ENCODE data around the gene MRPL14.

MRPL14 gene

GRCh38 chr6:44117397-44118128 lies 9.7 kb downstream of the MRPL14 start:
- Histone ChIP-seq H2BK5ac (ENCODE audit: low read depth, low read length, poor library complexity, severe bottlenecking) (peak overlapping the region; percentile 94), H3K4me1 (ENCODE audit: control insufficient read depth, insufficient read depth, low read depth, low read length) (peaks cover 39% of the 10 kb centered on the region), H3K4ac (ENCODE audit: low read depth in 1 of 2, low read length in 2 of 2) (peak overlapping the region in 1 of 2 experiments; percentile 35), H2AK5ac (ENCODE audit: low read length, severe bottlenecking) (peak overlapping the region; percentile 98), H2BK120ac (ENCODE audit: low read depth, low read length) (no peak overlapping the region), H2AFZ (ENCODE audit: low read depth, low read length) (no peak overlapping the region), H4K91ac (ENCODE audit: low read length) (no peak overlapping the region), H3K9ac (ENCODE audit: low read length) (peak overlapping the region; percentile 83), H3K27ac (ENCODE audit: low read length, poor library complexity, severe bottlenecking) (peak overlapping the region; percentile 96), H3K4me3 (ENCODE audit: insufficient read depth in 1 of 2, low read depth in 1 of 2, low read length in 2 of 2) (peak overlapping the region in 1 of 2 experiments; percentile 53), H3K36me3 (ENCODE audit: control insufficient read depth in 1 of 2, insufficient read depth in 2 of 2, low read depth in 1 of 2, low read length in 2 of 2) (peaks cover 9 to 23% of the 10 kb centered on the region in 2 experiments), H3K9me3 (ENCODE audit: control insufficient read depth, low read length) (no peaks in the 10 kb centered on the region), H4K8ac (ENCODE audit: low read length) (peak overlapping the region; percentile 5), H3K4me2 (ENCODE audit: low read length, poor library complexity, severe bottlenecking) (no peak overlapping the region), H3K27me3 (ENCODE audit: control insufficient read depth in 1 of 2, insufficient read depth in 1 of 2, low read length in 2 of 2) (no peaks in the 10 kb centered on the region), H3K18ac (ENCODE audit: low read depth in 1 of 2, low read length in 2 of 2) (no peak overlapping the region), H3K79me1 (replicated peaks; ENCODE audit: low read length, poor library complexity, severe bottlenecking) (peaks cover 10% of the 10 kb centered on the region), H3K23ac (ENCODE audit: low read length in 2 of 2) (no peak overlapping the region), H2BK15ac (ENCODE audit: low read depth, poor library complexity, severe bottlenecking) (no peak overlapping the region), H3K14ac (ENCODE audit: low read length in 2 of 2) (peak overlapping the region in 1 of 2 experiments; percentile 21), H2BK12ac (ENCODE audit: low read length in 2 of 2) (no peak overlapping the region)
- no peak for DNase-seq
- WGBS = 93% methylated on average over 3 of the region's 6 CpGs

GRCh38 chr6:44116641-44117382 lies 10.4 kb downstream of the MRPL14 start:
- no peak overlapping the region for H3K23ac ChIP-seq (ENCODE audit: low read length in 2 of 2)
- peak overlapping the region in 1 of 2 experiments; percentile 21 for H3K14ac ChIP-seq (ENCODE audit: low read length in 2 of 2)

GRCh38 chr6:44115866-44116265 lies 11.4 kb downstream of the MRPL14 start:
- Histone ChIP-seq H3K18ac (ENCODE audit: low read depth in 1 of 2, low read length in 2 of 2) (no peak overlapping the region), H4K91ac (ENCODE audit: low read length) (no peak overlapping the region), H3K27ac (ENCODE audit: low read length, poor library complexity, severe bottlenecking) (peak overlapping the region; percentile 96), H2BK5ac (ENCODE audit: low read depth, low read length, poor library complexity, severe bottlenecking) (peak overlapping the region; percentile 100), H2BK120ac (ENCODE audit: low read depth, low read length) (no peak overlapping the region), H3K4me3 (ENCODE audit: insufficient read depth in 1 of 2, low read depth in 1 of 2, low read length in 2 of 2) (peak overlapping the region in 1 of 2 experiments; percentile 41), H3K36me3 (ENCODE audit: control insufficient read depth in 1 of 2, insufficient read depth in 2 of 2, low read depth in 1 of 2, low read length in 2 of 2) (peaks cover 21 to 40% of the 10 kb centered on the region in 2 experiments), H3K4ac (ENCODE audit: low read depth in 1 of 2, low read length in 2 of 2) (peak overlapping the region in 1 of 2 experiments; percentile 47), H3K4me1 (ENCODE audit: control insufficient read depth, insufficient read depth, low read depth, low read length) (peaks cover 32% of the 10 kb centered on the region), H4K8ac (ENCODE audit: low read length) (no peak overlapping the region), H3K9me3 (ENCODE audit: control insufficient read depth, low read length) (no peaks in the 10 kb centered on the region), H2AFZ (ENCODE audit: low read depth, low read length) (no peak overlapping the region), H2BK15ac (ENCODE audit: low read depth, poor library complexity, severe bottlenecking) (no peak overlapping the region), H3K4me2 (ENCODE audit: low read length, poor library complexity, severe bottlenecking) (no peak overlapping the region), H3K23ac (ENCODE audit: low read length in 2 of 2) (no peak overlapping the region), H3K14ac (ENCODE audit: low read length in 2 of 2) (peak overlapping the region in 1 of 2 experiments; percentile 61), H2BK12ac (ENCODE audit: low read length in 2 of 2) (peak overlapping the region in 1 of 2 experiments; percentile 75), H3K27me3 (ENCODE audit: control insufficient read depth in 1 of 2, insufficient read depth in 1 of 2, low read length in 2 of 2) (no peaks in the 10 kb centered on the region), H3K9ac (ENCODE audit: low read length) (peak overlapping the region; percentile 83), H2AK5ac (ENCODE audit: low read length, severe bottlenecking) (peak overlapping the region; percentile 87), H3K79me1 (replicated peaks; ENCODE audit: low read length, poor library complexity, severe bottlenecking) (peaks cover 20% of the 10 kb centered on the region)
- DNase-seq = no peak
- WGBS = 36% methylated on average over 3 of the region's 5 CpGs

More at GRCh38 chr6:44116641-44117382, 10.4 kb downstream of the MRPL14 start:
- Histone ChIP-seq H2BK5ac (ENCODE audit: low read depth, low read length, poor library complexity, severe bottlenecking) (peak overlapping the region; percentile 100), H2BK15ac (ENCODE audit: low read depth, poor library complexity, severe bottlenecking) (peak overlapping the region; percentile 31), H2BK120ac (ENCODE audit: low read depth, low read length) (peak overlapping the region; percentile 42), H3K4me2 (ENCODE audit: low read length, poor library complexity, severe bottlenecking) (peak overlapping the region; percentile 3), H2AFZ (ENCODE audit: low read depth, low read length) (no peak overlapping the region), H3K9ac (ENCODE audit: low read length) (peak overlapping the region; percentile 83), H3K9me3 (ENCODE audit: control insufficient read depth, low read length) (no peaks in the 10 kb centered on the region), H2AK5ac (ENCODE audit: low read length, severe bottlenecking) (peak overlapping the region; percentile 98), H3K4me1 (ENCODE audit: control insufficient read depth, insufficient read depth, low read depth, low read length) (peaks cover 36% of the 10 kb centered on the region), H4K91ac (ENCODE audit: low read length) (no peak overlapping the region), H4K8ac (ENCODE audit: low read length) (peak overlapping the region; percentile 5), H3K79me1 (replicated peaks; ENCODE audit: low read length, poor library complexity, severe bottlenecking) (peaks cover 14% of the 10 kb centered on the region), H3K18ac (ENCODE audit: low read depth in 1 of 2, low read length in 2 of 2) (peak overlapping the region in 1 of 2 experiments; percentile 2), H2BK12ac (ENCODE audit: low read length in 2 of 2) (no peak overlapping the region), H3K4ac (ENCODE audit: low read depth in 1 of 2, low read length in 2 of 2) (peak overlapping the region in 1 of 2 experiments; percentile 35), H3K27me3 (ENCODE audit: control insufficient read depth in 1 of 2, insufficient read depth in 1 of 2, low read length in 2 of 2) (no peaks in the 10 kb centered on the region), H3K27ac (ENCODE audit: low read length, poor library complexity, severe bottlenecking) (peak overlapping the region; percentile 96), H3K36me3 (ENCODE audit: control insufficient read depth in 1 of 2, insufficient read depth in 2 of 2, low read depth in 1 of 2, low read length in 2 of 2) (peaks cover 14 to 30% of the 10 kb centered on the region in 2 experiments), H3K4me3 (ENCODE audit: insufficient read depth in 1 of 2, low read depth in 1 of 2, low read length in 2 of 2) (peak overlapping the region in 1 of 2 experiments; percentile 53)
- WGBS = 19% methylated on average over 4 of the region's 4 CpGs
- peak; percentile 91 for DNase-seq

- no peak overlapping the region for H2BK120ac ChIP-seq (ENCODE audit: low read depth, low read length)
- H3K9me3 ChIP-seq (ENCODE audit: control insufficient read depth, low read length) = no peaks in the 10 kb centered on the region
- no peak overlapping the region for H3K14ac ChIP-seq (ENCODE audit: low read length in 2 of 2)
- no peak overlapping the region for H2AFZ ChIP-seq (ENCODE audit: low read depth, low read length)
- no peak overlapping the region for H3K18ac ChIP-seq (ENCODE audit: low read depth in 1 of 2, low read length in 2 of 2)
- H3K4me1 ChIP-seq (ENCODE audit: control insufficient read depth, insufficient read depth, low read depth, low read length) = peaks cover 34% of the 10 kb centered on the region
- no peak overlapping the region for H2BK15ac ChIP-seq (ENCODE audit: low read depth, poor library complexity, severe bottlenecking)
- H3K4me2 ChIP-seq (ENCODE audit: low read length, poor library complexity, severe bottlenecking) = no peak overlapping the region
- no peak overlapping the region for H3K23ac ChIP-seq (ENCODE audit: low read length in 2 of 2)
- H4K8ac ChIP-seq (ENCODE audit: low read length) = no peak overlapping the region
- no peak overlapping the region for H3K4ac ChIP-seq (ENCODE audit: low read depth in 1 of 2, low read length in 2 of 2)
- H4K91ac ChIP-seq (ENCODE audit: low read length) = no peak overlapping the region
- H3K9ac ChIP-seq (ENCODE audit: low read length) = no peak overlapping the region
- H3K79me1 ChIP-seq (replicated peaks; ENCODE audit: low read length, poor library complexity, severe bottlenecking) = peaks cover 33% of the 10 kb centered on the region
- H3K27ac ChIP-seq (ENCODE audit: low read length, poor library complexity, severe bottlenecking) = no peak overlapping the region
- H3K4me3 ChIP-seq (ENCODE audit: insufficient read depth in 1 of 2, low read depth in 1 of 2, low read length in 2 of 2) = no peak overlapping the region
- H3K36me3 ChIP-seq (ENCODE audit: control insufficient read depth in 1 of 2, insufficient read depth in 2 of 2, low read depth in 1 of 2, low read length in 2 of 2) = peaks cover 38 to 62% of the 10 kb centered on the region in 2 experiments
- H3K27me3 ChIP-seq (ENCODE audit: control insufficient read depth in 1 of 2, insufficient read depth in 1 of 2, low read length in 2 of 2) = no peaks in the 10 kb centered on the region
- no peak overlapping the region for H2BK5ac ChIP-seq (ENCODE audit: low read depth, low read length, poor library complexity, severe bottlenecking)
- H2AK5ac ChIP-seq (ENCODE audit: low read length, severe bottlenecking) = peak overlapping the region; percentile 21
- DNase-seq = no peak
- no peak overlapping the region for H2BK12ac ChIP-seq (ENCODE audit: low read length in 2 of 2)
- WGBS = 74% methylated on average over 3 of the region's 3 CpGs
Observed at GRCh38 chr6:44113414-44113813, 13.8 kb downstream of the MRPL14 start.
